Cardiac muscle cell (in vitro differentiated cells and primary cell): Measurements from ENCODE around the gene CABLES2. TPM values are rescaled to one million over a fixed set of nuclear protein-coding genes. Genes with fewer than 3 reads are reported as not detected.

Experiments used
- DNase-seq, 2 donors: peaks; one replicate each; pipeline versions ENCODE4 v3.0.0 to v3.0.0-alpha.2; 2010 to 2017; ENCODE audit warnings: low read depth in 1 of 2, low spot score in 1 of 2
- H3K27ac ChIP-seq: fragments of 200-600 bp; sonication (generic); 2 replicates; pipeline ENCODE4 v1.5.1; 2016
- H3K27me3 ChIP-seq: fragments of 200-600 bp; sonication (generic); 2 replicates; pipeline ENCODE4 v1.6.0; 2016; ENCODE audit warnings: control low read depth
- H3K36me3 ChIP-seq: fragments of 200-600 bp; sonication (generic); 2 replicates; pipeline ENCODE4 v1.5.1; 2016; ENCODE audit warnings: control low read depth
- H3K4me1 ChIP-seq: fragments of 200-600 bp; sonication (generic); 2 replicates; pipeline ENCODE4 v1.8.1; 2017; ENCODE audit warnings: low read depth, mild to moderate bottlenecking, mixed run types
- H3K4me3 ChIP-seq: fragments of 200-600 bp; sonication (generic); 2 replicates; pipeline ENCODE4 v1.5.1; 2016; ENCODE audit warnings: mild to moderate bottlenecking
- H3K9me3 ChIP-seq: fragments of 200-600 bp; sonication (generic); 2 replicates; pipeline ENCODE4 v1.5.1; 2017; ENCODE audit warnings: low read depth, mild to moderate bottlenecking, control low read depth
- CTCF ChIP-seq: IDR thresholded peaks from 2 replicates; pipeline ENCODE4 v1.5.1; 2012; ENCODE audit warnings: low read depth, mild to moderate bottlenecking, low read length
- polyA plus RNA-seq: library from polyadenylated mRNA; unstranded; fragments of >200 nt; fragmentation: Nextera tagmentation; extraction: Ambion mirVana; gene quantifications from 2 replicates; pipeline ENCODE4 v1.2.1, GENCODE V29; 2016
- total RNA-seq: library from RNA; depleted of rRNA; stranded (reverse); fragments of >200 nt; gene quantifications from 2 replicates; pipeline ENCODE4 v1.2.3, GENCODE V29; 2016

The CABLES2 gene
- total and polyA plus RNA-seq, 2 experiments from 2014 or later, result 17.9 to 21.4 TPM

DNA sequence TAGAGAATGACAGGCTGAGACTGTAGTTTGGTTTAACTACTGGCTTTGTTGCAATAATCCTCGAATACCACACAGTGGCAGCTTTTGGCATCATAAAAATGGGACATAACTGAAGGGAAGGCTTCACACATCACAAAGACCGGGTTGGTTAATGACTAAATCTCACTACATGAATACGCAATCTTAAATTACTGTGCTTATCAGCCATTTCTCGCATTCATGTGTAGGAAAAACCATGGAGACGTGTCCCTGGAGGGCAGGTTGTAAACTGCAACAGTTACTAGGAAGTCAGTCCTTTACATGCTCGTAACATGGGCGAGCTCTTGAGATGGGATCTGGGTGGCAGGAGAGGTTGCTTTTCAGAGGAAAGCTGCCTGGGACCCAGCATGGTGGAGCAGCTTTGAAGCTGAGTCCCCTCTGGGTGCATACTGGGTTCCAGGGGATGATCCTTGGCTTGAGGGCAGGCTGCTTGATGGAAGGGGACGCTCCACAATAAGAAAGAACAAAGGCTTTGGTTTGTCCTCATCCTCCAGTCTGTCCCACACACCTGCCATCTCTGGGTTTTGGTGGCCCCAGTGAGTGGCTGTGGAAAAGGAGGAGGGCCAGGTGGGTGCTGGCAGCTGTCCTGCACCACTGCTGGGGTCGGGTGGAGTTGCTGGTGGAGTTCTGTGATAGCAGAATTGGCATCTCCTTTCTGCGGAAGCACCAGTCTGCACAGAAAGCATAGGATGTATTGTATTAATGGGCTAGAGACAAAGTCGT lies 18.1 kb downstream of the CABLES2 start:
- Histone ChIP-seq H3K27me3 (no peaks in the 10 kb centered on the region), H3K4me1 (peaks cover 9% of the 10 kb centered on the region), H3K4me3 (no peak overlapping the region), H3K36me3 (no peaks in the 10 kb centered on the region), H3K9me3 (no peaks in the 10 kb centered on the region), H3K27ac (no peak overlapping the region)
- DNase-seq, result no peak
- no peak for TF ChIP-seq CTCF

DNA sequence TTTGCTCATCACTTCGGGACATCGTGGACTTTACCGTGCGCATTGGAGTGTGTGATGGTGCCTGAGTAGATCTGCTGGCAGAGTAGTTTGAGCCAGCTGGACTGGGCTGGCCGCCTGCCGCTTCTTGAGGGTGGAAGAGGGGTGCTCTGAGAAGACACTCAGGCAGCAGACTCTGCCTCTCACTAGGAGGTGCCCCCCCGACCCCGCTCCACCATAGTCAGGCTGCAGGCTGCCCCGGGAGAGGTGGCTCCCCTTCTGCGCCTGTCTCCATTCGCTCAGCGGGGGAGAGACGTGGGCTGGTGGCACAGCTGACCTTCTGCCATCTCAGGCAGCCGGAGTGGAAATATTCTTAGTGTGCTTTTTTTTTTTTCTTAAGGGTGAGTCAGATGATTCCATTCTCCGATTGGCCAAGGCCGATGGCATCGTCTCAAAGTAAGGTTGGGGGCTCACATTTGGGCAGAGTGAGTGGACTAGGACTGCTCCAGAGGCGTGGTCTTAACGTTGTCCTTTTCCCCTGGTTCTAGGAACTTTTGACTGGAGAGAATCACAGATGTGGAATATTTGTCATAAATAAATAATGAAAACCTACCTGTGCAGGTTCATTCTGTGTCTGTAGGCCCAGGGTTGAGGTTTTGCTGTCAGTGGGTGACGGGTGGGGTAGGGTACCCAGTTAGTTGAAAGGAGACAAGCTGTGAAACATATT lies 19.0 kb downstream of the CABLES2 start:
- Histone ChIP-seq H3K4me3 (peak overlapping the region; percentile 75), H3K4me1 (peaks cover 9% of the 10 kb centered on the region), H3K9me3 (no peaks in the 10 kb centered on the region), H3K27ac (no peak overlapping the region), H3K27me3 (no peaks in the 10 kb centered on the region), H3K36me3 (no peaks in the 10 kb centered on the region)
- TF ChIP-seq CTCF, result no peak
- no peak for DNase-seq

GRCh38 chr20:62387219-62387913 lies 19.7 kb downstream of the CABLES2 start:
- peaks cover 9% of the 10 kb centered on the region for H3K4me1 ChIP-seq
- no peaks in the 10 kb centered on the region for H3K9me3 ChIP-seq
- H3K36me3 ChIP-seq, result no peaks in the 10 kb centered on the region
- H3K27ac ChIP-seq, result peak overlapping the region; percentile 31
- peak overlapping the region; percentile 75 for H3K4me3 ChIP-seq
- no peaks in the 10 kb centered on the region for H3K27me3 ChIP-seq
- no peak for DNase-seq
- no peak for TF ChIP-seq CTCF

- peak; percentile 92 to 95 for DNase-seq
- Histone ChIP-seq H3K27me3 (no peaks in the 10 kb centered on the region), H3K36me3 (no peaks in the 10 kb centered on the region), H3K4me1 (peaks cover 9% of the 10 kb centered on the region), H3K9me3 (no peaks in the 10 kb centered on the region), H3K4me3 (peak within 1 kb of the TSS; percentile 75), H3K27ac (peak within 1 kb of the TSS; percentile 77)
- no peak for TF ChIP-seq CTCF
Measured at GRCh38 chr20:62386383-62387218, 20.5 kb downstream of the CABLES2 start, which contains the start of gene RPS21. Gene RPS21, plus strand, starts transcription at chr20:62387103. Its CDS starts 236 bp downstream, at chr20:62387339.
